A673 (cell line): Measurements from ENCODE around the gene RNF217. TPM values are rescaled to one million over a fixed set of nuclear protein-coding genes. Genes with fewer than 3 reads are reported as not detected.

ENCODE experiments used
- BruUV-seq: library from RNA; stranded (reverse); fragments of 400-500 nt; replicated peaks from 2 replicates; lab custom pipeline; 2021; lab: Mats Ljungman, UMichigan
- CTCF ChIA-PET: fragments of 300-600 bp; sonication (Branson Sonifier 250); formaldehyde crosslinking; loops from one replicate; lab custom pipeline; 2022; ENCODE audit warnings: antibody characterized with exemption; lab: Charles Lee
- POLR2A ChIA-PET: fragments of 300-600 bp; sonication (Branson Sonifier 250); formaldehyde crosslinking; loops from one replicate; lab custom pipeline; 2022; ENCODE audit warnings: antibody characterized with exemption; ENCODE audit not compliant: low non-redundant PET; lab: Charles Lee
- DNase-seq: peaks from one replicate; pipeline ENCODE4 v3.0.0-alpha.2; 2015; ENCODE audit warnings: low spot score
- H3K27ac ChIP-seq: fragments of 200-600 bp; sonication (generic); 2 replicates; pipeline ENCODE4 v1.5.1; 2016; ENCODE audit warnings: mixed run types, low read depth, mild to moderate bottlenecking, mixed read lengths, antibody characterized with exemption, low read length; ENCODE audit not compliant: poor library complexity, severe bottlenecking
- H3K27me3 ChIP-seq: fragments of 200-600 bp; sonication (generic); replicated peaks from 2 replicates; pipeline ENCODE4 v1.6.1; 2017; ENCODE audit warnings: mixed run types, low read depth, mild to moderate bottlenecking, mixed read lengths, antibody characterized with exemption, low read length; ENCODE audit not compliant: insufficient read depth, poor library complexity
- H3K36me3 ChIP-seq: fragments of 200-600 bp; sonication (generic); 2 replicates; pipeline ENCODE4 v1.6.1; 2016; ENCODE audit warnings: mixed run types, mild to moderate bottlenecking, mixed read lengths, antibody characterized with exemption, low read length; ENCODE audit not compliant: insufficient read depth, poor library complexity, severe bottlenecking
- H3K4me1 ChIP-seq: fragments of 200-600 bp; sonication (generic); 2 replicates; pipeline ENCODE4 v1.6.1; 2017; ENCODE audit warnings: mixed run types, mild to moderate bottlenecking, mixed read lengths, antibody characterized with exemption, low read length; ENCODE audit not compliant: insufficient read depth, poor library complexity, severe bottlenecking
- H3K4me3 ChIP-seq: fragments of 200-600 bp; sonication (generic); 2 replicates; pipeline ENCODE4 v1.5.1; 2016; ENCODE audit warnings: low read depth, mixed run types, mild to moderate bottlenecking, mixed read lengths, low read length; ENCODE audit not compliant: poor library complexity, severe bottlenecking
- H3K9me3 ChIP-seq: fragments of 200-600 bp; sonication (generic); 2 replicates; pipeline ENCODE4 v1.6.1; 2016; ENCODE audit warnings: mixed run types, low read depth, mild to moderate bottlenecking, mixed read lengths, antibody characterized with exemption, low read length; ENCODE audit not compliant: poor library complexity, severe bottlenecking
- CTCF ChIP-seq: fragments of 300-800, 200-600 bp; sonication (generic); conservative IDR thresholded peaks from 2 replicates; pipeline ENCODE4 v1.5.1; 2017; ENCODE audit warnings: low read depth, mild to moderate bottlenecking, antibody characterized with exemption, low read length, moderate library complexity, mixed read lengths
- EZH2 ChIP-seq: fragments of 200-600 bp; sonication (generic); IDR thresholded peaks from 2 replicates; pipeline ENCODE4 v1.6.1; 2017; ENCODE audit warnings: borderline replicate concordance, low read depth, mild to moderate bottlenecking, mixed read lengths, antibody characterized with exemption, low read length; ENCODE audit not compliant: poor library complexity, severe bottlenecking
- intact Hi-C: fragments of 100-400 bp; cut with micrococcal nuclease; formaldehyde crosslinking; loops from one replicate; pipeline ENCODE4 v1.10.0; 2022; ENCODE audit not compliant: unreplicated experiment
- total RNA-seq: library from RNA; stranded (reverse); gene quantifications from 2 replicates; pipeline ENCODE4 v1.2.3, GENCODE V29; 2021

Gene RNF217
- total RNA-seq, 1 experiment from 2014 or later: 20.6 TPM

DNA sequence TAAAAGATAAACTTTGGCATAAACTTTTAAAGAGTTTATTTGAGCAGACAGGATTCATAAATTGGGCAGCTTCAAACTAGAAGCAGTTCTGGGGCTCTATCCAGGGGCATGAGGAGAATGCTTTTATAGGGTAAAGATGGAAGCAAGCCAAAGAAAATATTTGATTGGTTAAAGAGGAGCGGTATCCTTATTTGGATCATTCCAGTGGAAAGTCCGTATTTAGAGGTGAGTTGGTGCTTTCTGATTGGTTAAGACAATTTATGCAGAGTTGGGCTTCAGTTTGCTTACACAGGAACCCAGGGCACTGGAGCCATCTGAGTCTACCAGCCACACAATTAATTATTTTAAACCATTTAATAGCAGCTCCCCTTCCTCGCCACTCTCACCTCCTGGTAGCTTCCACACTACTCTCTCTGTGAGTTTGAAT, 37.9 kb upstream of the RNF217 start:
- intact Hi-C loops: no loop called here
- no peak for TF ChIP-seq EZH2
- no peak for TF ChIP-seq CTCF
- ChIA-PET POLR2A (no interaction called here), CTCF (no interaction called here)
- H3K27ac ChIP-seq: no peak overlapping the region
- H3K36me3 ChIP-seq: no peaks in the 10 kb centered on the region
- H3K9me3 ChIP-seq: peaks cover 11% of the 10 kb centered on the region
- no peak overlapping the region for H3K4me3 ChIP-seq
- H3K4me1 ChIP-seq: no peaks in the 10 kb centered on the region
- H3K27me3 ChIP-seq: no peaks in the 10 kb centered on the region
- no TSS peak for BruUV-seq
- DNase-seq: no peak

DNA sequence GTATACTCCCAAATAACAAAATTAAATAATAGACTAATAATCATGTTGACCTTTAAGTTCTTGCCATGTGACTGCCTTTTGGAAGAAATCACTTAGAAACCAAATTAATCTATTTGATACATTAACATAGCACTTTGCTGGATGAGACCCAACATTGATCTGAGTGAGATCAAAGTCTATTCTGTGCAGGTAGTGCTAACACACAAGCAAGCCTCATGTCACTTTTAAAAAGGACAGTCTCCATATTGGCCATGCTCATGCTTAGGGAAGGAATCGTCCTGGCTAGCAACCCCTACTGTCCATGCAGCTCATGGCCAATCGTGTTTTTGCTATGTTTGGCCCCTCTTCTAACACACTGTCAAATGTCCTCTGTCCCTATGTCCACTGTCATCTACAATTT, 35.8 kb upstream of the RNF217 start:
- no peak for DNase-seq
- TF ChIP-seq EZH2: no peak
- no peak for TF ChIP-seq CTCF
- Histone ChIP-seq H3K9me3 (peaks cover 2% of the 10 kb centered on the region), H3K27ac (no peak overlapping the region), H3K4me1 (no peaks in the 10 kb centered on the region), H3K4me3 (no peak overlapping the region), H3K27me3 (no peaks in the 10 kb centered on the region), H3K36me3 (no peaks in the 10 kb centered on the region)
- POLR2A ChIA-PET: no interaction called here
- CTCF ChIA-PET: no interaction called here
- intact Hi-C loops: no loop called here
- BruUV-seq: no TSS peak

DNA sequence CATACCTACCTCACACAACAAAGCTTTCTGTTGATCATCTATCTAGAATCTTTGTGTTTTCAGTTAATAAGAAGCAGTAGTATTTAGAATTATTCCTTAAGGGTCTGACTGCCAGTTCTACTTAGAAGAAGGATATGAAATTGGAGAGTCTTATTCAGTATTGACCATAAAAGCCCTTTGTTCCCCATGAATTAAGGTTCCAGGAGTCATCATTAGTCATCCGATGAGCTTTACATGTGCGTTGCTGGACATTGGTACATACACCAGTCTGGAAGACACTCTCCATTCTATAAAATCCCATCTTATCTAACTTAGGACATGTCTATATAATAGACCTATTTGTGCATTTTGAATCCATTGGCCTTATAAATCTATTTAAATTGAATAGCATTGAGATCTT, 34.4 kb upstream of the RNF217 start:
- Histone ChIP-seq H3K9me3 (no peaks in the 10 kb centered on the region), H3K36me3 (no peaks in the 10 kb centered on the region), H3K27ac (no peak overlapping the region), H3K4me1 (no peaks in the 10 kb centered on the region), H3K27me3 (no peaks in the 10 kb centered on the region), H3K4me3 (no peak overlapping the region)
- TF ChIP-seq CTCF (no peak), EZH2 (no peak)
- ChIA-PET CTCF (no interaction called here), POLR2A (no interaction called here)
- intact Hi-C loops: no loop called here
- no peak for DNase-seq
- BruUV-seq: no TSS peak
